Measurements from ENCODE around the gene PYGO2.

PYGO2 gene, protein sequence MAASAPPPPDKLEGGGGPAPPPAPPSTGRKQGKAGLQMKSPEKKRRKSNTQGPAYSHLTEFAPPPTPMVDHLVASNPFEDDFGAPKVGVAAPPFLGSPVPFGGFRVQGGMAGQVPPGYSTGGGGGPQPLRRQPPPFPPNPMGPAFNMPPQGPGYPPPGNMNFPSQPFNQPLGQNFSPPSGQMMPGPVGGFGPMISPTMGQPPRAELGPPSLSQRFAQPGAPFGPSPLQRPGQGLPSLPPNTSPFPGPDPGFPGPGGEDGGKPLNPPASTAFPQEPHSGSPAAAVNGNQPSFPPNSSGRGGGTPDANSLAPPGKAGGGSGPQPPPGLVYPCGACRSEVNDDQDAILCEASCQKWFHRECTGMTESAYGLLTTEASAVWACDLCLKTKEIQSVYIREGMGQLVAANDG

GRCh38 chr1:154961207-154962155 lies at the start of gene PYGO2:
PYGO2 (minus strand) TSS chr1:154961782; CDS start chr1:154961576, 206 bp downstream.
- DNase-seq: peak; percentile 85
- in situ Hi-C loops (cut with MboI; ENCODE audit: low pct_unique_long_range_greater_than_20kb, low sequenced_read_pairs): no loop called here

GRCh38 chr1:155011004-155011416 lies 49.4 kb upstream of the PYGO2 start:
- DNase-seq: no peak
- in situ Hi-C loops (cut with MboI; ENCODE audit: low pct_unique_long_range_greater_than_20kb, low sequenced_read_pairs): no loop called here

DNA sequence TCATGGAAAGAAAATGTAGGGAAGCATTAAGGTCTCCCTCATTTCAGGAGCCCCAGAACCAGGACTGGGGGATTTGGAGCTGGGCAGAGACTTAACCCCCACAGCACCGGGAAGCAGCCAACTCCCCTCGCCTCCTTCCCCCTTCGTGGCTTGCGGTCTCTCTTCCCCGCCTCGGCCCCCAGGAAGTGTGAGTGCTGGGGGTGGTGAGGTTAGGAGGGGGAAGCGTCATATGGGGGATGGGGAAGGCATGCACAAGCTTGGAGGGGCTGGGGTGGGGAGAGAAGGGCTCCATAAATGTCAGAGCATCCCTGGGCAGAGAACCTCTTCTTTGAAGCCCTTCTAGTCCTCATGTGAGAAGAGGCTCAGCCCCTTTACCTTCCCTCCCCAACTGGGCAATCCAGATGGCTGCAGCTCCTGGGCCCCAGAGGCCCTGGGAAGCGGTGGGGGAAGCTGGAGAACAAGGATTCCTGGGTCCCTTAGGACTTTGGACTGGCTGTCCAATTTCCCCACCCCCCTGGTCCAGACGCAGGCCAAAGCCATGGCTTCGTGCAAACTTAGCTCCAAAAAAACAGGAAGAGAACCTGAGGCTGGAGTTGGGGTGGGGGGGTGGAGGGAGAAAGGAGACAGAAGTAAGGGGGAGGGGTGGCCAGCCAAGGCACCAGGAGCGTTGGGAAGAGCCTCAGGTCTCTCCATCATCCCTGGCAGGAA lies 48.8 kb upstream of the PYGO2 start:
- DNase-seq: peak; percentile 48
- in situ Hi-C loops (cut with MboI; ENCODE audit: low pct_unique_long_range_greater_than_20kb, low sequenced_read_pairs): no loop called here

DNA sequence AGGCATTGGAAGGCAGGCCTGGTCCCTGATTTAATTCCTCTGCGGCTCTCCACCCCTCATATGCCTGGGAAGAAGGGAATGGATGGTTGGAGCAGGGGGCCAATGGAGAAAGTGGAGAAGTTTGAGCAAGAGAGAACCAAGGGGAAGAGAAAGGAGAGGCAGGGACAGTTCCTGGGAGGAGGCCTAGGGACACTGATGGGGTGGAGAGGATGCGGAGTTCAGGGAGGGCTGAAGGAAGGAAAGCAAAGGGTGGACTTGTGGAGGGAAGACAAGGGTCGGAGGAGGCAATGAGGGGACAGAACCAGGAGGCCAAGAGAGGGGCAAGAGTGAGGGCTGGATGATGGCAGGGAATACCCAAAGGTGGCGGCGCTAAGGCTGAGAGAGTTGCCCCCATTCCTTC lies 48.2 kb upstream of the PYGO2 start:
- no peak for DNase-seq
- in situ Hi-C loops (cut with MboI; ENCODE audit: low pct_unique_long_range_greater_than_20kb, low sequenced_read_pairs): no loop called here

- in situ Hi-C loops (cut with MboI; ENCODE audit: low pct_unique_long_range_greater_than_20kb, low sequenced_read_pairs): no loop called here
- DNase-seq: no peak
Measured at GRCh38 chr1:155009221-155009711, 47.7 kb upstream of the PYGO2 start.

DNA sequence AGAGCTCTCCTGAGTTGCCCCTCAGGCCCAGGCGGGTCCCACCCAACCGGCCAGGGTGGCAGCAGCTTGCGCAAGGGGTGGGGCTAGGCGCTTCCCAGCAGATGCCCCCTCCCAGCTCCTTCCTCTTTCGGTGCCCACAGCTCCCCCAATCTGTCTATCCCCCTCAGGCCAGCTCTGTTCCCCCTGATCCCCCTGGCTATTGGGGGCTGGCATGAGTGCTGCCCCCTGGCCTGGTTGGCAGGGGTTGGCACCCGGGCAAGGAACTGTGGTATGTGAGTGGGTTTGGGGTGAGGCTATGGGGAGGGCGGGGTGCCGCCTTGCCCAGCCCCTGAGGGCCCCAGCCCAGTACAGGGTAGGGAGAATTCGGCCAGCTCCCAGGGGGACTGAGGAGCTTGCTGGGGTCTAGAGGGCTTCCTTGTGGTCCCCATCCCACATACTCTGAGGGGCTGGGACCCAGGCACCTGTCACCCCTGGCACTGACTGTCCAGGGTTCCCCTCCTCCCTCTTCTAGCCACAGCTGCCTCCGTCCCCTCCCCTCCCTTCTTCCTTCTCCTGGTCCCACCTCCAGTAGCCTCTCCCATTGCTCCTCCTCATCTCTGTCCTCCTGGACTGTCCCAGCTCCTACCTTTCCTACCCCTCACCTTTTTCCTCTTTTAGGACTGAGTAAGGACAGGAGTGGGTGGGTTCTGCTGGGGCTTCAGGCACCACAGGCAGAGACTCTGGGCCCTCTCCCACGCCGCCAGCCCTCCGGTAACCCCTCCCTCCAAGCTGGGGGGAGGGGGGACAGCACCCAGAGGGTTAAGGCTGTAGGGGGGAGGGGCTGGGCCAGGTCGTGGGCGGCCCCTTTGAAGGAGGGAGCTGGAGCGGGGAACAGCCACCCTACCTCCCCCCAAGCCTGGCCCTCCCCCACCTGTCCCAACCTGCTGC lies 46.7 kb upstream of the PYGO2 start:
- DNase-seq: no peak
- in situ Hi-C loops (cut with MboI; ENCODE audit: low pct_unique_long_range_greater_than_20kb, low sequenced_read_pairs): no loop called here

- no peak for DNase-seq
- in situ Hi-C loops (cut with MboI; ENCODE audit: low pct_unique_long_range_greater_than_20kb, low sequenced_read_pairs): no loop called here
Measured at GRCh38 chr1:155007251-155007828, 45.8 kb upstream of the PYGO2 start.

- DNase-seq: peak; percentile 47
- in situ Hi-C loops (cut with MboI; ENCODE audit: low pct_unique_long_range_greater_than_20kb, low sequenced_read_pairs): no loop called here
Measured at GRCh38 chr1:155006601-155007101, 45.1 kb upstream of the PYGO2 start.

DNA sequence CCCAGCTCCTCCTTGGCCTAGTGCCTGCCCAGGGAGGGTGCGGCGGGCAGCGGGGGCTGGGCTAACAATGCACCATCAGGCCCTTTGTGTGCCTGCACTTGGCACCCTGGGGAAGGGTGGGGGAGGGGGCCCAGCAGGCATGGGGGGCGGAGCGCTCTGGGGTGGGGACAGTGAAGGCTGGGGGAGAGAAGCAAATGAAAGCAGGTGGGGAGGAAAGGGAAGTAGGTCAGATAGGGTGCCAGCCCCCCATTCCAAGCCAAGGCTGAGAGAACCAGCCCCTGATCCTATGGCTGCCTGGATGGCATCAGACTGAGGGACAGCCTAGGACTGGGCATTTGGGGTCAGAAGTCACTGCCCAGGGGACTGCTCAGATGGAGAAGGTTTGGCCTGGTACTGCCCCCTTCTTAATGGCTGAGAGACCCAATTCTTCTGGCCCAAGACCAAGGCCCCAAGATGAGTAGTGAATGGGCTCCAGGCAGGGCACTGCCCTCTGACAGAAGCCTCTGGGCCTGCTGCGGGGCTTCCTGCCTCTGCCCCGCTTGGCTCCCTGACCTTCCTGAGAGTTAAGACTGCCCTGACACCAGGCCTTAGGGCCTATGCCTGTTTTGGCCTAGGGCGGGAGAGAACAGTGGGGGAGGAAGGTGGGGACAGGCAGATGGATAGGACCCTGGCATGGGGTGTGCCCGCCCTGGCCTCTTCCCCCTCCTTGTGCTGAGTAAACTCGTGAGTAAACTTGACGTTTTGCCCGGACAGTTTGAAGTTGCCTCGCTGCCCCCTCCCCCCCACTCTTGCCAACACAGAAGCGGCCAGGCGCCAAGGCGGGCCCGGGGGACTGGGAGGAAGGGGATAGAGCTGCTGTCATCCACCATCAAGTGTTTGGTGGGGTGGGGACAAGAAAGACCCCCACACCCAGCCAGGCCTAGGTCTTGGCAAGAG lies 43.8 kb upstream of the PYGO2 start:
- in situ Hi-C loops (cut with MboI; ENCODE audit: low pct_unique_long_range_greater_than_20kb, low sequenced_read_pairs): no loop called here
- DNase-seq: no peak

GRCh38 chr1:155004352-155005075 lies 42.9 kb upstream of the PYGO2 start:
- in situ Hi-C loops (cut with MboI; ENCODE audit: low pct_unique_long_range_greater_than_20kb, low sequenced_read_pairs): no loop called here
- DNase-seq: no peak

- DNase-seq: no peak
- in situ Hi-C loops (cut with MboI; ENCODE audit: low pct_unique_long_range_greater_than_20kb, low sequenced_read_pairs): no loop called here
Measured at GRCh38 chr1:155003766-155004351, 42.3 kb upstream of the PYGO2 start.

- DNase-seq: no peak
- in situ Hi-C loops (cut with MboI; ENCODE audit: low pct_unique_long_range_greater_than_20kb, low sequenced_read_pairs): no loop called here
Measured at GRCh38 chr1:155003227-155003765, 41.7 kb upstream of the PYGO2 start.

- DNase-seq: peak; percentile 34
- in situ Hi-C loops (cut with MboI; ENCODE audit: low pct_unique_long_range_greater_than_20kb, low sequenced_read_pairs): no loop called here
Measured at GRCh38 chr1:155002464-155003226, 41.1 kb upstream of the PYGO2 start, which contains the start of gene ZBTB7B. ZBTB7B (plus strand) TSS chr1:155002802; CDS start chr1:155014661, 11,859 bp downstream.

DNA sequence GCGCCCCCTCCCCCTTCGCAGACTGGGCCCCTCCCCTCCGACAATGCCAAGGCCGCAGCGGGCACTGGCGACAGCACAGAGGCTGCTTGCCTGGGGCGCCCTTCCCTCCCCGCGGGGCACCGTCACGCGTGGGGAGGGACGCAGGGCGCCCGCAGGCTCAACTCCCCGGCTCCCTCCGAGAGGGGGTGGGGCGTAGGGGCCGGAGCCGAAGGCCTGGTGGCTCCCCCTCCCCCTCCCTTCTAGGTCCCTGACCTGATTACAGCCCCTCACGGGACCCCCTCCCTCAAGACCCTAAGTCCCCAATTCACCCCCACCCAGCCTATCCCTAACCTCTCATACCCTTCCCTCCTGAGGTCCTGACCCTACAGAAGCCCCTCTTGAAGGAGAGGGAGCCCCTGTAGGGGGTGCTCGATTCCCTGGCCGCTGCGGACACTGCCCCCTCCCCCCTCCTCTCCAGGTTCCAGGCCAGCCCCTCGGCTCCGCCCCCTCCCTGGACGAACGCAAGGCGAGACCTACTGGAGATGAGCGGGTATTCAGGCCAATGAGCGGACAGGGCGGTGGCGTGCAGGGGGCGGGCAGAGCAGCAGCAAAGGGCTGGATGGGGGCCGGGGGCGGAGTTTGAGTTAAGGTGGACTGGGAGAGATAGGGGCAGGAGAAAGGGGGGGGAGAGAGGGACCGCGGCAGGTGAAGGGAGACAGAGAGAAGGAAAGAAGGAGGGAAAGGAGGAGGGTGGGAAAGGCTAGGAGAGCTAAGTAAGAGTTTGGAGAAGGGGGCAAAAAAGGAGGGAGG lies 40.3 kb upstream of the PYGO2 start:
- peak; percentile 93 for DNase-seq
- in situ Hi-C loops (cut with MboI; ENCODE audit: low pct_unique_long_range_greater_than_20kb, low sequenced_read_pairs): no loop called here
